ENCODE measurements around the gene PNN. TPM values are rescaled to one million over a fixed set of nuclear protein-coding genes. Genes with fewer than 3 reads are reported as not detected.
"Not testable (repeated sequence)": the region's sequence is repeated elsewhere in the genome, so short reads cannot be mapped to it uniquely, and the experiment has no call there.

PNN gene
- 84.1 TPM for total RNA-seq

DNA sequence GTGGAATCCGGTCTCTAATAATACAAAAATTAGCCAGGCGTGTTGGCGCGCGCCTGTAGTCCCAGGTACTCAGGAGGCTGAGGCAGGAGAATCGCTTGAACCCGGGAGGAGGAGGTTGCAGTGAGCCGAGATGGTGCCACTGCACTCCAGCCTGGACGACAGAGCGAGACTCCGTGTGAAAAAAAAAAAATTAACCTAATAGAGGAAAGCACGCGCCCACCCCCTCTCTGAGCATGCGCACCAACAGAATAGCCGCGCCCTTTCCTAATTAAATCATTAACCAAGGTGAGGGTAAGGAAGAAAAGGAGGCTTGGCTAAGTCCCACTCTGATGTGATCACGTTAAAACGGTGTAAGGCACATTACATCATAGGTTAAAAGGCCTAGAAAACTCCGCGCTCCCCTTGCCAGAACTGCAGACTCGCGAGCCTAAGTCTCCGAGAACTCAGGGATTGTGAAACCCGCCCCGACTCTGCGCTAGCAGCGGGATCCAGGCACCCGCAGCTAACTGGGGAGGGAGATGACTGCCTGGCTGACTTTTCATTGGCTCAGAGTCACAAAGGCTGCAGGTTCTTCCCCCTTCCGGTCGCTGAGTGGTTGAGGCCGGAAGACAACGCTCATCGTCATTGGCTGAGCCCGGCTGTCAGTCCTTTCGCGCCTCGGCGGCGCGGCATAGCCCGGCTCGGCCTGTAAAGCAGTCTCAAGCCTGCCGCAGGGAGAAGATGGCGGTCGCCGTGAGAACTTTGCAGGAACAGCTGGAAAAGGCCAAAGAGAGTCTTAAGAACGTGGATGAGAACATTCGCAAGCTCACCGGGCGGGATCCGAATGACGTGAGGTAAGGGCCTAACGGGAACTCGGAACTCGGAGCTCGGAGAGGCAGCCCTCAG is at the start of gene PNN:
Gene PNN, plus strand, starts transcription at position 695 of the 885 bp plus-strand sequence. Its CDS starts 26 bp downstream, at position 721.
- DNase-seq (ENCODE audit: low spot score): peak; percentile 98

DNA sequence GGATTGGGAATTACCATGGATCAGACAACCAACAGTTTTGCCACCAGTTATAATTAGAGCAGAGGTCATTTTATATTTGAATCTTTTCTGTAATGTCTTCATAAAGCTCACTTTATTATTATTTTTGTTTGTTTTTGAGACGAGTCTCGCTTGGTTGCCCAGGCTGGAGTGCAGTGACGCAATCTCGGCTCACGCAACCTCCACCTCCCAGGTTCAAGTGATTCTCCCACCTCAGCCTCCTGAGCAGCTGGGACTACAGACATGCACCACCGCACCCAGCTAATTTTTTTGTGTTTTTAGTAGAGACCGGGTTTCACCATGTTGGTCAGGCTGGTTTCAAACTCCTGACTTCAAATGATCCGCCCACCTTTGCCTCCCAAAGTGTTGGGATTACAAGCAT is 37.2 kb upstream of the PNN start:
- not testable (repeated sequence) for DNase-seq (ENCODE audit: low spot score)

DNA sequence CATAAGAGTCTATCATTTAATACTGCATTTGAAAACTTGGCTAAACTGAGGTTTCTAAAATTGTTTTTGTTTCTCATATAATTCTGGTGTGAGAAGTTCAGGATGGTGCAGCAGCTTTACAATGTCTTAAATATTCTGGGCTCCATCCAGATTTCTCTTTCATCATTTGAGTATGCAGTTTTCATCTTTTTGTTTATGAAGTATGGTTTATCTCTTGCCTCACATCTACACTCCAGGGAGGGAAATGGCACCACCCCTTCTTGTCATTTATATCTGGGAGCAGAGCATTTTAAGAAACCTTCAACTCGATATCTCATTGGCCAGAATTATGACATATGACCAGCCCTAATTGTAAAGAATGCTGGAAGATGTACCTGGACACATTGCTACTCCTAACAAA is 36.6 kb upstream of the PNN start:
- DNase-seq (ENCODE audit: low spot score): no peak

DNA sequence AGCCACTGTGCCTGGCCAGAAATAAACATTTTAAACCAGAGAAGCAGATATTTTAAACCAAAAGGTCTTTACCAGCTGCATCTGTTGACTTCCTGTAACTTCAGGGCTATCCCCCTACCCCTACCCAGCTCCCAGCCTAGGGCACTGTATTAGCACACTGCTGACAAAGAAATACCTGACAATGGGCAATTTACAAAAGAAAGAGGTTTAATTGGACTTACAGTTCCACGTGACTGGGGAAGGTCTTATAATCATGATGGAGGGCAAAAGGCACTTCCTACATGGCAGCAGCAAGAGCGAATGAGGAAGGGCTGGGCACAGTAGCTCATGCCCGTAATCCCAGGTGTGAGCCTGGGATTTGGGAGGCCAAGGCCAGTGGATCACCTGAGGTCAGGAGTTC is 34.9 kb upstream of the PNN start:
- DNase-seq (ENCODE audit: low spot score): no peak

DNA sequence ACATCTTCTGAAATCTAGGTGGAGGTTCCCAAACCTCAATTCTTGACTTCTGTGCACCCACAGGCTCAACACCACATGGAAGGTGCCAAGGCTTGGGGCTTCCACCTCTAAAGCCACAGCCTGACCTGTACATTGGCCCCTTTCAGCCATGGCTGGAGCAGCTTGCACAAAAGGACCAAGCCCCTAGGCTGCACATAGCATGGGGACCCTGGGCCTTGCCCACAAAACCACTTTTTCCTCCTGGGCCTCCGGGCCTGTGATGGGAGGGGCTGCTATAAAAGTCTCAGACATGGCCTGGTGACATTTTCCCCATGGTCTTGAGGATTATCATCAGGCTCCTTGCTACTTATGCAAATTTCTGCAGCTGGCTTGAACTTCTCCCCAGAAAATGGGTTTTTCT is 33.4 kb upstream of the PNN start:
- not testable (repeated sequence) for DNase-seq (ENCODE audit: low spot score)

DNA sequence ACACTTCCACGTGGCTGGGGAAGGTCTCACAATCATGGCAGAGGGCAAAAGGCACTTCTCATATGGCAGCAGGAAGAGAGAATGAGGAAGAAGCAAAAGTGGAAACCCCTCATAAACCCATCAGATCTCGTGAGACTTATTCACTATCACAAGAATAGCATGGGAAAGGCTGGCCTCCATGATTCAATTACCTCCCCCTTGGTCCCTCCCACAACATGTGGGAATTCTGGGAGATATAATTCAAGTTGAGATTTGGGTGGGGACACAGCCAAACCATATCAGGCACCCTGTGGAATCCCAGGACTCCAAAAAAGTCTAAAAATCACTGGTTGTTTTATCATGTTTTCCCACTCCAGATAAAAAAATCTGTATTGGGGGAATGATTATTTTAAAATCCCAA is 31.8 kb upstream of the PNN start:
- DNase-seq (ENCODE audit: low spot score): not testable (repeated sequence)

DNA sequence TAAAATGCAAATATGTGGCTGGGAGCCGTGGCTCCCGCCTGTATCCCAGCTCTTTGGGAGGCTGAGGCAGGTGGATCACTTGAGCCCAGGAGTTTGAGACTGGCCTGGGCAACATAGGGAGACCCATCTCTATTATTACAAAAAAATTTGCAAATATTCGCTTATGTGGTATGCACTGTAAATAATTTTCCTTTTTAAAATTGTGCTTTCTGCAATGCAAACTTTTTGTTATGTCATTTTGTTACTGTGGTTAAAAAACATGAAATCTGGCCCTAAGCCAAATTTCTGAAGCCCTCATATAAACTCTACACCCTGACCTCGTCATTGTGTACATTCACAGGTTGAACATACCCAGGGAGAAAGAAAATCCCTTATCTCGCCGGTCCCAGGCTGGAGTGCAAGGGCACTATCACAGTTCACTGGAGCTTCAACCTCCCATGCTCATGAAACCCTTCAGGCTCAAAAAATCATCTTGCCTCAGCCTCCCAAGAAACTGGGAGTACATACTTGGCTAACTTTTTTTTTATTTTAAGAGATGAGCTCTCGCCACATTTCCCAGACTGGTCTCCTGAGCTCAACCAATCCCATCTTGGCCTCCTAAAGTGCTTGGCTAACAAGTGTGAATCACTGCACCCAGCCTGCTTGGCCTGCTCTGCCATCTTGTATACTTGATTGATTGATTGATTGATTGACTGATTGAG is 29.6 kb upstream of the PNN start:
- no peak for DNase-seq (ENCODE audit: low spot score)

DNA sequence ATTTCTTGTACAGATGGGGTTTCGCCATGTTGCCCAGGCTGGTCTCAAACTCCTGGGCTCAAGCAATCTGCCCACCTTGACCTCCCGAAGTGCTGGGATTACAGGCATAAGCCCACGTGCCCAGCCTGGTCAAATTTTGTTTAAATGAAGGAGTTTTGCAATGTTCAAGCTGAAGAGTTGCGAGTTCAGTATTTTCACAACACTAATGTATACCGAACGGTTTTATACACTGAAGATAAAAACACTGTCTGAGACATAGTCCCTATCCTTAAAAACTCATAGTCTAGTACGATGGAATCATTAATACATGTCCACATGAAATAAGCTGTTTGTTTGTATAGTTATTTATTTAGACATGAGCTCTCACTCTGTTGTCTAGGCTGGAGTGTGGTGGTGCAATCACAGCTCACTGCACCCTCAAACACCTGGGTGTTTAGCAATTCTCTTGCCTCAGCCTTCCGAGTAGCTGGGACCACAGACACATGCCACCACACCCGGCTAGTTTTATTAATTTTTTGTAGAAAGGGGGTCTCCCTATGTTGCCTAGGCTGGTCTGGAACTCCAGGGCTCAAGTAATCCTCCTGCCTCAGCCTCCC is 20.4 kb upstream of the PNN start:
- no peak for DNase-seq (ENCODE audit: low spot score)

DNA sequence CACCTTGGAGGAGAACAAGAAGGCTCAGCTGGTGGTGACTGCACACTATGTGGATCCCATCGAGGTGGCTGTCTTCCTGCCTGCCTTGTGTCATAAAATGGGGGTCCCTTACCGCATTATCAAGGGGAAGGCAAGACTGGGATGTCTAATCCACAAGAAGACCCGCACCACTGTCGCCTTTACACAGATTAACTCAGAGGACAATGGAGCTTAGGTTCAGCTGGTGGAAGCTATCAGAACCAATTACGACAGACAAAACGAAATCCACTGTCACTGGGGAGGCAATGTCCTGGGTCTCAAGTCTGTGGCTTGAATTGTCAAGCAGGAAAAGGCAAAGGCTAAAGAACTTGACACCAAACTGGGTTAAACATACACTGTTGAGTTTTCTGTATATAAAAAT is 17.6 kb upstream of the PNN start:
- no peak for DNase-seq (ENCODE audit: low spot score)

DNA sequence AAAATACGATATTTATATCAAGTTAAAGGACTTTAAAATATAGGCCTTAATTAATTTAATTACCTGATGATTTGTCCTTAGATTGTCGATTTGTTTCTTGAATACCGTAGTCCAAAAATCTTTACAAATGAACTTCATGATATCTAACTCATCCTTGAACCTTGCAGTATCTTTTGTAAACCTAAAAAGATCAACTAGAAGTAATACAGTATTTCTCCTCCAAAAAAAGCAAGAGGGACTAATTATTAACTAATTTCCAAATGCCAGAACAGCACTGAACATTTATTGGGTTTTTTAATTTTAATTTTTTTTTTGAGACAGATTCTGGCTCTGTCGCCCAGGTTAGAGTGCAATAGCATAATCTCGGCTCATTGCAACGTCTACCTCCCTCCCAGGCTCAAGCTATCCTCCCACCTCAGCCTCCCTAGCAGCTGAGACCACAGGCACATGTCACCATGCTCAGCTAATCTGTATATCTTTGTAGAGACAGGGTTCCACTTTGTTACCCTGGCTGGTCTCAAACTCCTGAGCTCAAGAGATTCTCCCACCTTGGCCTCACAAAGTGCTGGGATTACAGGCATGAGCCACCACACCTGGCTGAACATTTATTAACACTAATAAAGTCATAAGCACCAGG is 16.7 kb upstream of the PNN start:
- no peak for DNase-seq (ENCODE audit: low spot score)

DNA sequence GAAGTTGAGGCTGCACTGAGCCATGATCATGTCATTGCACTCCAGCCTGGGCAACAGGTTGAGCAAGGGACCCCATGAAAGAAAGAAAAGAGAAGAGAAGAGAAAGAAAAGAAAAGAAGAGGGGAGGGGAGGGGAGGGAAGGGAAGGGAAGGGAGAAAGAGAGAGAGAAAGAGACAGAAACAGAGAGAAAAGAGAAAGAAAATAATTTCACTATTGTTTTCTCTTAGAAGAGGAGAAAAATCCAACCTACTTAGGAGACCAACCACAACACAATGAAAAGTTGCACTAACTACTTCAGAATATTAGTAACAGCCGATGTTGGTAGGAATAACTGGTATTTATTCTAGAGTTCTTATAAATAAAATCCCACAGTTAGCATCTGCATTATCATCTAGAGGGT is 14.6 kb upstream of the PNN start:
- DNase-seq (ENCODE audit: low spot score): no peak

DNA sequence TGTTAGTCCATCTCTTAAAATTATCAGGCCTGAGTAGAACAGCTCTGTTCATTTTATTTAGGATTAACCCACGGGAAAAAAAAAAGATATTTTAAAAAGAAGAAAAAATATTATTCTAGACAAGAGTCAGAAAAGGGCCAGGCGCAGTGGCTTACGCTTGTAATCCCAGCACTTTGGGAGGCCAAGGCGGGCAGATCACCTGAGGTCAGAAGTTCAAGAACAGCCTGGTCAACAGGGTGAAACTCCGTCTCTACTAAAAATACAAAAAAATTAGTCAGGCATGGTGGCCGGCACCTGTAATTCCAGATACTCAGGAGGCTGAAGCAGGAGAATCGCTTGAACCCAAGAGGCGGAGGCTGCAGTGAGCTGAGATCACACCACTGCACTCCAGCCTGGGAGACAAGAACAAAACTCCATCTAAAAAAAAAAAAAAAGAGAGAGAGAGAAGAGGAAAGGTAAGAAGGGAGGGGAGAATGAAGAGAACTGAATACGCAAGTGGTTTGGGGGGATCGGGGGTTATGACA is 7.2 kb upstream of the PNN start:
- DNase-seq (ENCODE audit: low spot score): not testable (repeated sequence)

DNA sequence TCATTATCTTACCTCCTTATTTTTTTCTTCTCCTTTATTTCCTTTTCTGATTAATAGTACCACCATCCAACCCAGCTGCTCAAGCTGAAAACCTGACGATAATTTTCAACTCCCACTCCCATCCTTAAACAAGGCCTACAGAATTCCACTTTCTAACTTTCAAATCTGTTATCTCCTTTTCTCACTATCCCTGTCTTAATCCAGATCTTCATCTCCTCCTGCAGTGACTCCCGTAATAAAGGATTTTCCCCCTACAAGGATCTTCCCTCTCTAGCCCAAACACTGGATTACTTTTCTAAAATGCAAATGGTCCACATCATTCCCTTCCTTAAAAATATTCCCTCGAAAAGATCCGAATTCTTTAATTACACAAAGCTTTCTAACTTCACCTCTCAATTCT is 6.5 kb upstream of the PNN start:
- no peak for DNase-seq (ENCODE audit: low spot score)

DNA sequence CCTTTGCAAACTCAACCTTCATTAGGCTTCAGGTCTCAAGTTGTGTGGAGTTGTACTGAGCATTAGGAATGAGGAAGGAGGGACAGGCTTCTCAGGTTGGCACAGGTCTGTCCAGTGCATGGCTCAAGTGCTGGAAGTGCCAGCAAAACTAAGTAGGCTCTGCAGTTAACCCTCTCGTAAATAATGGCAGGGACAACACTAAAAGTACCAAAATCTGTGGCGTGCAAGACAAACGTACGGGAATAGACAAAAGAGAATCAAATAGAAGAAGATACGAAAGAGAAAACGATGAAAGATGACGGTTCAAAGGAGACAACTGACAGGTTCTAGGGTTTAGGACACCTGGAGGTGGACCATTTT is 5.5 kb upstream of the PNN start:
- DNase-seq (ENCODE audit: low spot score): no peak

DNA sequence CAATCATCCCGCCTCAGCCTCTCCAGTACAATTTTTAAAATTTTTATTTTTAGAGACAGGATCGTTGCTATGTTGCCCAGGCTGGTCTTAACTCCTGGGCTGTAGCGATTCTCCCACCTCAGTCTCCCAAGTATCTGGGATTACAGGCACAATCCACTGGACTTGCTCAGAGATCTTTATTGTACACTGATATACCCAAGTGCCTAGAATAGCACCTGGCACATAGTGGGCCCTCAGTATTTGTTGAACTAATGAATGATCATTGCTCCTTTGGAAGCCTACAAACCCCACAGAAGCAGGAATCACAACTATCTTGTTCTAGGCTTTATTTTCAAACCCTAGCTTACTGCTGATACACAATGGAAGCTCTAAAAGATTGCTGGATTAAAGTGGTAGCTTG is 1.9 kb upstream of the PNN start:
- no peak for DNase-seq (ENCODE audit: low spot score)

DNA sequence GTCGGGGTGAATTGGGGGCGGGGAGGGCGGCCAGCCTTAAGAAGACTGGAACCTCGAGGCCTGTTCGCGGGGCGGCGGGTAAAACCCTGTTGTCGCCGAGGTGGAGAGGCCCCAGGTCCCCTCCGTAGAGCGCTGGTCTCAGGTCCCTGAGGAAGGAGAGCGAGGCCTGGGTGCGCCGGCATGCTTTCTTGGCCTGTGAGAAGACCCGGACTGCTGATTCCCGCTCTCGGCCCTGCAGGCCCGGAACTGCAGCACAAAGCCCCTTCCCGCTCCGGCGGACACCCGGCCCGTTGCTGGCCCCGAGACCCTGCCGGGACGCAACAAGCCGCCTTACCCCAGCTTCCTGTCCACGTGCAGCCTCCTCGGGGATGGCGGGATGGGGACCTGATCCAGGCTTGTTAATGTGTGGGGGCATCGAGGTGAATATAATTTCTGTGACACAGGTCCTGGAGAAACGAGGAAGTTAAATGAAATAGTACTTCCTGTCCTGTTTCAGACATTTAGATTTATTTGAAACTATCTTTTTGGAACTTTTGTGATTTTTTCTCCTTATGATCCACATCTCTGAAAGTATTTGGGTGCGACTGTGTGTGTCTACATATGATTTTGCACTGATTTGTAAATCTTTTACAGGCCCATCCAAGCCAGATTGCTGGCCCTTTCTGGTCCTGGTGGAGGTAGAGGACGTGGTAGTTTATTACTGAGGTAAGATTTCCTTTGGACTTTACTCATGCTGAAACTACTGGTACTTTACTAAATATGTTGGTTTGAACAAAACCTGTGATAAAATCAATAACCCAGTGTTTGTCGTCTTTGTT is 600 bp downstream of the PNN start:
- DNase-seq (ENCODE audit: low spot score): peak; percentile 52

DNA sequence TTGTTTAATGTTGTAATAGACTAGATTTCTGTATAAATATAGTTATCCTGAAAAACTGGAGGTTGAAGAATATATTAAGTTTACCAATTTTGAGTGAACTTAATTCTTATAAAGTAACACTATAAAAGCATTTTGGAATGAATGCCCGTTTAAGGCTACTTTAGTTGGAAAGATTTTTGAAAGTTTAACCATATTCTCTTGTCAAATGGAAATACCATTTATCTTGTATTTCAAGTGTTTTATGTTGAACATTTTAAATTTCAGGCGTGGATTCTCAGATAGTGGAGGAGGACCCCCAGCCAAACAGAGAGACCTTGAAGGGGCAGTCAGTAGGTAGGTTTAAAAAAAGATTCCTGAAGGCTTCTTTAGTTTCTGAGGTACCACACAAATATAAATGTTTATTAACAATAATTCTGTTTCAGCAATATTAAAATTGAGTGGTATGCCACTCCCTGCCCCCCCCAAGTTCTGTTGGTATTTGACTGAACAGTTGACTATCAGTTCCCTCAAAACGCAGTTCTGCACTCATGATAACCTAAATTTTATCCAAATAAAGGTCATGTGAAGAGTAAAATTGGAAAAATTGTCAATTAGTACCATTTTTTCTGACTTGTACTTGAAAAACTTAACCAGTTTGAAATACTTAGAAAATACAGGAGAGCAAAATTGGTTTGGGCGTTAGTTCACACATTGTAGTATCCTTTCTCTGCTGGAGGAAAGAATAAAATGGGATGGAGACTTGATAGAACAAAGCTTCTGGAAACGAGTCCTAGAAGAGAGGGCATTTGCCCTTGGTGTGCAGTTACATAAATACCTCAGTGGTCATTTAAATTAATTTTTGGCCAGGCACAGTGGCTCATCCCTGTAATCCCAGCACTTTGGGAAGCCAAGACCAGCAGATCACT is 1.5 kb downstream of the PNN start:
- no peak for DNase-seq (ENCODE audit: low spot score)

DNA sequence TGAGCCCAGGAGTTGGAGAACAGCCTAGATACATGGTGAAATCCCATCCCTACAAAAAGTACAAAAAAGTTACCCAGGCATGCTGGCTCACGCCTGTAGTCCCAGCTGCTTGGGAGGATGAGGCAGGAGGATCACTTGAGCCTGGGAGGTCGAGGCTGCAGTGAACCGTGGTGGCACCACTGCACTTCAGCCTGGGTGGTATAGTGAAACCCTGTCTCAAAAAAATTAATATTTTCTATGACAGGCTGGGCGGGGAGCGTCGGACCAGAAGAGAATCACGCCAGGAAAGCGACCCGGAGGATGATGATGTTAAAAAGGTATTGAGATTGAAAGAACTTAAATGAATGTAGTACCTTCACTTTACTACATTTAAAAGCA is 2.1 kb downstream of the PNN start:
- DNase-seq (ENCODE audit: low spot score): no peak

DNA sequence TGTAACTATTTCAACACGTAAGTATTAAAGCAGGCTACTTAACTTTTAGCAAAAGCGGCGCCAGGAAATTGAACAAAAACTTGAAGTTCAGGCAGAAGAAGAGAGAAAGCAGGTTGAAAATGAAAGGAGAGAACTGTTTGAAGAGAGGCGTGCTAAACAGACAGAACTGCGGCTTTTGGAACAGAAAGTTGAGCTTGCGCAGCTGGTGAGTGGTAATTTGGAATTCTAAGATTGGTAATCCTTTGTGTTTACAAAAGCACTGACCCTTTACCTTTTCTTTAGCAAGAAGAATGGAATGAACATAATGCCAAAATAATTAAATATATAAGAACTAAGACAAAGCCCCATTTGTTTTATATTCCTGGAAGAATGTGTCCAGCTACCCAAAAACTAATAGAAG is 4.0 kb downstream of the PNN start:
- no peak for DNase-seq (ENCODE audit: low spot score)

DNA sequence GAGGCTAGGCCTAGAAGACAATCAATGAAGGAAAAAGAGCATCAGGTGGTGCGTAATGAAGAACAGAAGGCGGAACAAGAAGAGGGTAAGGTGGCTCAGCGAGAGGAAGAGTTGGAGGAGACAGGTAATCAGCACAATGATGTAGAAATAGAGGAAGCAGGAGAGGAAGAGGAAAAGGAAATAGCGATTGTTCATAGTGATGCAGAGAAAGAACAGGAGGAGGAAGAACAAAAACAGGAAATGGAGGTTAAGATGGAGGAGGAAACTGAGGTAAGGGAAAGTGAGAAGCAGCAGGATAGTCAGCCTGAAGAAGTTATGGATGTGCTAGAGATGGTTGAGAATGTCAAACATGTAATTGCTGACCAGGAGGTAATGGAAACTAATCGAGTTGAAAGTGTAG is 5.5 kb downstream of the PNN start:
- DNase-seq (ENCODE audit: low spot score): no peak
